GM18868 (cell line): ENCODE results near the gene RPL28.
"Not testable (repeated sequence)": the region's sequence is repeated elsewhere in the genome, so short reads cannot be mapped to it uniquely, and the experiment has no call there.

Source experiments
- ATAC-seq: cut with Tn5 transposase; IDR thresholded peaks from one replicate; pipeline ENCODE4 v1.9.1; 2021; ENCODE audit warnings: mild to moderate bottlenecking, moderate library complexity; ENCODE audit not compliant: unreplicated experiment

RPL28 gene

DNA sequence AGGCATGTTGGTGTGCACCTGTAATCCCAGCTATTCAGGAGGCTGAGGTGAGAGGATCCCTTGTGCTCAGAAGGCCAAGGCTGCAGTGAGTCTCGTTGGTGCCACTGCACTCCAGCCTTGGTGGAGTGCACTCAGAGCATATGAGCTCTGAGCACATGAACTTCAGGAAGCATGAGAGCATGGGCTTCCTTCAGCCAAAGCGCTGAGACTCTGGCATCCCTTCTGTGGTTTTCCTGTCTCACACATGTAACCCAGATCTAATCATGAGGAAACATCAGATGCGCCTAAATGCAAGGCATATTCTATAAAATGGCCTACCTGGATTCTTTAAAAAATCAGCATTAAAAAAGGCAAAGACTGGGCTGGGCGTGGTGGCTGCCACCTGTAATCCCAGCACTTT lies 35.5 kb downstream of the RPL28 start:
- ATAC-seq: not testable (repeated sequence)

- no peak for ATAC-seq
Observed at GRCh38 chr19:55423225-55424005, 37.7 kb downstream of the RPL28 start.

- no peak for ATAC-seq
Observed at GRCh38 chr19:55424518-55424917, 38.8 kb downstream of the RPL28 start.

DNA sequence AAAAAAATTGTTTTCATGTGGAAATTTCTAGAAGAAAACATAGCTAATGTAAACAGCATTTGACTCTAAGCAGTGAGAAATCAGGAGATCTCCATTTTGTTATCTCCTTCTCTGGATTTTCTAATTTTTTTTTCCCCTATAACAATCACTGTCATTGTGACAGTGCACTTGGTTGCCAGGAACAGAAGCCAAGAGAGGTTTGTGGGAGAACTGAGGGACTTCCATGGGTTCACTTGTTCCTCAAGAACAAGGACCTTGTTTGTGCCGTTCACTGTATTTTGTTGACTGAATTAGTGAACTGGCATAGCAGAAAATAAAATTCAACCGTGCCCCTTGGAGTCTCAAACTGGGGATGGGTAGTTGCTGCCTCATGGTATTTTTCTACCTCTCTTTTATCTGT lies 40.3 kb downstream of the RPL28 start:
- ATAC-seq: no peak

- ATAC-seq: no peak
Observed at GRCh38 chr19:55431183-55431582, 45.5 kb downstream of the RPL28 start.

GRCh38 chr19:55432241-55432959 lies 46.7 kb downstream of the RPL28 start:
- ATAC-seq: no peak

- ATAC-seq: no peak
Observed at GRCh38 chr19:55433292-55433691, 47.6 kb downstream of the RPL28 start.

DNA sequence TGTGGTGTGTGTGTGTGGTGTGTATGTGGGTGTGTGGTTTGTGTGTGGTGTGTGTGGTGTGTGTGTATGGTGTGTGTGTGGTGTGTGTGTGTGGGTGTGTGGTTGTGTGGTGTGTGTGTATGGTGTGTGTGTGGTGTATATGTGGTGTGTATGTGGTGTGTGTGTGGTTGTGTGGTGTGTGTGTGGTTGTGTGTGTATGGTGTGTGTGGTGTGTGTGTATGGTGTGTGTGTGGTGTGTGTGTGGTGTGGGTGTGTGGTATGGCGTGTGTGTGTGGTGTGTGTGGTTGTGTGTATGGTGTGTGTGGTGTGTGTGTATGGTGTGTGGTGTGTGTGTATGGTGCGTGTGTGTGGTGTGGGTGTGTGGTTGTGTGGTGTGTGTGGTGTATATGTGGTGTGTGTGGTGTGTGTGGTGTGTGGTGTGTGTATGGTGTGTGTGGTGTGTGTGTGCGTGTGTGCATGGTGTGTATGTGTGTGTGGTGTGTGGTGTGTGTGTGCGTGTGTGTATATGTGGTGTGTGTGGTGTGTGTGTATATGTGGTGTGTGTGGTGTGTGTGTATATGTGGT lies 48.7 kb downstream of the RPL28 start:
- no peak for ATAC-seq

DNA sequence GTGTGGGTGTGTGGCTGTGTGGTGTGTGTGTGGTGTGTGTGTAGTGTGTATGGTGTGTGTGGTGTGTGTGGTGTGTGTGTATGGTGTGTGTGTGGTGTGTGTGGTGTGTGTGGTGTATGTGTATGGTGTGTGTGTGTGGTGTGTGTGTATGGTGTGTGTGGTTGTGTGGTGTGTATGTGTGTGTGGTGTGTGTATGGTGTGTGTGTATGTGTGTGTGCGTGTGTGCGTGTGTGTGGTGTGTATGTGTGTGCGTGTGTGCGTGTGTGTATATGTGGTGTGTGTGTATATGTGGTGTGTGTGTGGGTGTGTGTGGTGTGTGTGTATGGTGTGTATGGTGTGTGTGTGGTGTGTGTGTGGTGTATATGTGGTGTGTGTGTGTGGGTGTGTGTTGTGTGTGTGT lies 49.3 kb downstream of the RPL28 start:
- no peak for ATAC-seq

GRCh38 chr19:55436847-55437246 lies 51.1 kb downstream of the RPL28 start:
- no peak for ATAC-seq

DNA sequence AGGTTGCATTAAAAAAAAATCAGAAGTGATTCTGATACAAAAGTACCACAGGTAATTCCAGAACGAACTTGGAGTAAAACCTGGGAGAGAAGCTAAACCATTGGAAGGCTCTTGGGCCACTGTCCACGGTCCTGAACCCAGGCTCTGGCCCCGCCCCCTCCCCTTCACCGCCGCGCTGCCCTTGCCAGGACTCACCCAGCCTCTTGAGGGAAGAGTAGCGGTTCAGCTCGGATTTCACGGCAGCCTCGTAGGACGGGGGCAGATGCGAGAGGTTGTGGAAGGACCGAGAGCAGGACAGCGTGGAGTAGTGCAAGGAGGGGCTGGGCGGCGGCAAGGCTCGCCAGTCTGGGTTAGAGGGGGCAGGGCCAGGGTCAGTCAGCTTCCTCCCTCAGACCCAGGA lies 51.7 kb downstream of the RPL28 start:
- no peak for ATAC-seq

- ATAC-seq: no peak
Observed at GRCh38 chr19:55439052-55439451, 53.3 kb downstream of the RPL28 start.

- ATAC-seq: no peak
Observed at GRCh38 chr19:55440411-55441105, 54.8 kb downstream of the RPL28 start.

DNA sequence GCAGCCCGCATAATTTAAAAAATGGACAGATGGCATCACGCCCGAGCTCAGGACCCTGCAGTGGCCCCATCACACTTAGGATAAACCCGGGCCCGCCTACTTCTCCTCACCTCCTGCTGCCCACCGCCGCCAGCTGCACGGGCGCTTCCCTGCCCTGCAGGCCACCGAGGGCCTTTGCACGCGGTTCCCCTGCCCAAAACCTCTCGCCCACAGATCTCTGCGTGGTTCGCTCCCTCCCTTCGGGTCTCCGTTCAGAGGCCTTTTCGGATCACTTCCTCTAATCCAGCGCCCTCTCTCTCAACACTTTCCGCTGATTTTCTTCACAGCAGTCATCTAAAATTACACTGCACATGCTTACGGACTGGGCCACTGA lies 55.6 kb downstream of the RPL28 start:
- no peak for ATAC-seq

DNA sequence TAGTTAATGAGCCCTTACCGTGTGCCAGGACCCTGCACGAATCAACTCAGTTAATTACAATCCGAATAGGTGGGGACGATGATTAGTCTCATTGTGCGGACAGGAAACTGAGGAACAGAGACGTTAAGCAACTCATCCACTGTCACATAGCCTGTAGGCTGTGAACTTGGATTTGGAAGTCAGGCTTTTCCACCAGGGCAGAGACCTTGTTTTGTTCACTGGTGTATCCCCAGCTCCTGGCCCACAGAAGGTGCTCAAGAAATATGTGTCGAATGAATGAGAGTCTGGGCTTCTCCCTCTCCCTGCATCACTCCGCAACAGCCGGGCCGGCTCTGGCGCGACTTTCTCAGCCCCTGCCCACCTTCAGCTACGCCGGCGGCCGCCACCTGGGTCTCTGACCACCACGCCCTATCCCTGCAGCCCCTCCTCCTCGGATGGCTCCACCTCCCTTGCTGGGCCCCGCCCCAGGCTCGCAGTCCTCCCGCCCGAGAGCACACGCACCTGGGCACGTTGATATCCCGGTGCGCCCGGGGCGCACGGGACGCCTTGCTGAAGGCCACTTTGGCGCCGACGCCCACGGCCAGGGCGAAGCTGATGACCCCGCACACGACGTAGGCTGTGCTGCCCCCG lies 56.1 kb downstream of the RPL28 start:
- no peak for ATAC-seq

GRCh38 chr19:55442372-55442961 lies 56.7 kb downstream of the RPL28 start:
- no peak for ATAC-seq

DNA sequence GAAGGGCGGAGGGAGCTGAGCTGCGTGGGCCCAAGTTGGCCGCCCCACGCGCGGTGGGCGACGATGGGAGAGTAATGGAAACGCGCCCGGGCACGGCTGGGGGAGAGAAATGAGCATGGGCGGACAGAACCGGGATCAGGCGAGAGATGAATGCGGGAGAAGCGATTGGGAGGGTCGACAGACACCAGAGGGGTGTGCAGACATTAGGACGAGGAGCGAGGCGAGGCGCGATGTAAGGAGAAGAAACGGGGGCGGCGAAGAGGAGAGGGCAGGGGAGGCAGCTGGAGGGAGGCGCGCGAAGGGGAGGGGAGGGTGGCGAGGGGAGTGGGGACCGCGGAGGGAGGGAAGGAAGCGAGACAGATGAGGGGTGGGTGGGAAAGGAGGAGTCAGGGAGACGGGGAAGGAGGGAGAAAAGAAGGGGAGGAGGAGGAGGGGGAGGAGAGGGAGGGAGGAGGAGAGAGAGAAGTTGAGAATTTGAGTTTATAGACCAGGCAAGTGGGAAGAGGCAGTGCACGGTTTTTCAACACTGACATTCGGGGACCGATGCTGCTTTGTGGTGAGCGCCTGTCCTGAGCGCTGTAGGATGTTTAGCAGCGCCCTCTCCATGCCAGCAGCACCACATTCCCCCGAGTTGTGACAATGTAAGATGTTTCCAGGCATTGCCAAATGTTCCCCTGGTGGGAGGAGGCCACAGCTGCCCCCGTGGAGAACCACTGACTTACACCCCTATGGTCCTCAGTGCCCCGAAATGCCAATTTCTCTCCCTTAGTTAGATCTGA lies 57.5 kb downstream of the RPL28 start, which contains the start of gene SHISA7:
SHISA7 (minus strand) TSS at position 256 of the 779 bp plus-strand sequence. CDS start 437 bp downstream, outside the sequence.
- ATAC-seq: no peak

DNA sequence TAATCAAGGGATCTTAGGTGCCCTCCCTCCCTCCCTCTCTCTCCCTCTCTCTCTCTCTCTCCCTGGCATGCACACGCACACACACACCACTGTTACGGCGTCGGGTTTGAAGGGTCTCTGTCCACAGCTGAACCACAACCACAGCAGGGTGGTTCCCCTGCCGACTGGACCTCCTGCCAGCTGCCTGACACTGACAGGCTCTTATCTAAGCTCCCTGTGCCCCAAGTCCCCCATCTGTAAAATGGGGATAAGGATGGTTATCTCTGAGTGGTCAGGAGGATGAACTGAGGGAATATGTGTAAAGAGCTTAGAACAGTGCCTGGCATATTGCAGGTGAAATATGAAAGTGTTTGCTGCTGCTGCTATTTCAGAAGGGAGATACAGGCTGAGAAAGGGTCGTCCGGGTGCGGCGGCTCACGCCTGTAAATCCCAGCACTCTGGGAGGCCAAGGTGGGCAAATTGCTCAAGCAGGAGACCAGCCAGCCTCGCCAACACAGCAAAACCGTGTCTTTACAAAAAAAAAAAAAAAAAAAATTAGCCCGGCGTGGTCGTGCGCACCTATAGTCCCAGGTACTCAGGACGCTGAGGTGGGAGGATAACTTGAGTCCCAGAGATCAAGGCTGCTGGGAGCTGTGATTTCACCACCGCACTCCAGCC lies 58.2 kb downstream of the RPL28 start:
- no peak for ATAC-seq

GRCh38 chr19:55444646-55445045 lies 58.9 kb downstream of the RPL28 start:
- no peak for ATAC-seq
